RCC 7860 (cell line): ENCODE data around the gene CEL.

Source experiments
- DNase-seq: peaks from one replicate; pipeline ENCODE4 v3.0.0-alpha.2; 2015; ENCODE audit warnings: low spot score
- FAIRE-seq: peaks from 2 replicates; lab custom pipeline; 2012; peaks lifted over from hg19 to GRCh38; lab: Jason Lieb, UNC

CEL gene

GRCh38 chr9:133113949-133114885, 52.4 kb downstream of the CEL start:
- DNase-seq (no peak), FAIRE-seq (no peak)

DNA sequence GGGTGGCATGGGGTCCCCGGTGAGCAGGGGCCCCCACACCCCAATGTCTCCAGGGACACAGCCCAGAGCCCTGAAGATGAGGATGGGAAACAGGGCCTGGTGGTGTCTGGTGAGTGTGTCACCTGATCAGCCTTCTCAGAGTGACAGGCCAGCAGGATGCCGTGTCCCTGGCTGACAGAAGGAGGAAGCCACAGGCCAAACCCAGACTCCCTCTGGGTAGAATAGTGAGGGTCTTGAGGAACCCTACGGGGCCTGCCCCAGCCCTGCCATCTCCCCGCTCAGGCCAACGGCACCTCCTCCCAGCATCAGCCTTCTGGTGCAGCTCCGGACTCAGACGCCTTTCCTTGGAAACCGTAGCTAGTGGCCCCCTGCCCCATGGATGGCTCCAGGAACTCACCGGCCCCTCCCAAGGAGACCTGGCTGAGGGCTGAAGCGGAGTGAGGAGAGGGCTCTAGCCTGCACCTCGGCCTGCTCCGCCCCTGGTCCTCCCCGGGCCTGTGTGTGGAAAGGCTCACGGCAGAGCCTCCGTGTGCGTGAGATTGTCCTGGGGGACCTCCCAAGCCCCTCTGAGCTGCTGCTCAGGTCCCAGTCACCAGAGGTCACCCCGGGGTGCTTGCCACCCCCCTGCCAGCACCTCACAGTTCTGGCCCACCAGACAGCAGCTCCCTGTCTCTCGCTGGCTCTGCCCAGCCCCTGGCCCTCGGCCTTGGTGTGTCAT, 53.3 kb downstream of the CEL start:
- FAIRE-seq (no peak), DNase-seq (no peak)

DNA sequence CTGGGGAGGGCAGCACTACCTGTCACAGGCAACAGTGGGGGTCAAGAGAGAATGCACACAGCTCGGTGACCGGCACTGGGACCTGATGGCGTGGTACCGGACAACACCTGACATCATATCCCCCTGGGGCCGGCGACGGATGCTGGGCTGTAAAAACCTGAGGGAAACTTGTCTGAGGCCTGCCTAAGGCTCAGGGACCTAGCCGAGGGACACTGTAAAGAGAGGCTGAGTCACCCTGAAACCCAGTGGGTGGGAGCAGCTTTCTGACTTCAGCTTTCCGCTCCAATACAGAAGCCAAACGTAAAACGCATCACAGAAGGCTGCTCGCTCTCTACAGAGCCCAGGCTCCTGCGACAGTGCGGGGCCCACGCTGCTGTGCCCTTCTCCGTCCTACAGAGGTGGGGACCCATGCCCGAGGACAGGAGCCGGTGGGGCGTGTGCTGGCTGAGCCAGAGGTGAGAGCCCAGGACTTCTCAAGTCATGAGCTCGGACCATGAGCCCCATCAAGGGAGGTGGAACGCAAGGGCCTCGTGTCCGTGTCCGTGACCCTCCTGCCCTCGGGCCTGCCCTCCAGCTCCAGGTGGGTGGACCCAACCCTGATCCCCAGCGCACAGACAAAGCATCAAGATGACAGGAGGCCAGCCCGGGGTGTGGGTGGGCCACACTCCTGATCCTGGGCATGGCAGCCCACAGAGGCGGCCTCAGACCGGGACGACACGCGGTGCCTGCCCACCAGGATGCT, 54.0 kb downstream of the CEL start:
- no peak for FAIRE-seq
- DNase-seq: peak; percentile 31

DNA sequence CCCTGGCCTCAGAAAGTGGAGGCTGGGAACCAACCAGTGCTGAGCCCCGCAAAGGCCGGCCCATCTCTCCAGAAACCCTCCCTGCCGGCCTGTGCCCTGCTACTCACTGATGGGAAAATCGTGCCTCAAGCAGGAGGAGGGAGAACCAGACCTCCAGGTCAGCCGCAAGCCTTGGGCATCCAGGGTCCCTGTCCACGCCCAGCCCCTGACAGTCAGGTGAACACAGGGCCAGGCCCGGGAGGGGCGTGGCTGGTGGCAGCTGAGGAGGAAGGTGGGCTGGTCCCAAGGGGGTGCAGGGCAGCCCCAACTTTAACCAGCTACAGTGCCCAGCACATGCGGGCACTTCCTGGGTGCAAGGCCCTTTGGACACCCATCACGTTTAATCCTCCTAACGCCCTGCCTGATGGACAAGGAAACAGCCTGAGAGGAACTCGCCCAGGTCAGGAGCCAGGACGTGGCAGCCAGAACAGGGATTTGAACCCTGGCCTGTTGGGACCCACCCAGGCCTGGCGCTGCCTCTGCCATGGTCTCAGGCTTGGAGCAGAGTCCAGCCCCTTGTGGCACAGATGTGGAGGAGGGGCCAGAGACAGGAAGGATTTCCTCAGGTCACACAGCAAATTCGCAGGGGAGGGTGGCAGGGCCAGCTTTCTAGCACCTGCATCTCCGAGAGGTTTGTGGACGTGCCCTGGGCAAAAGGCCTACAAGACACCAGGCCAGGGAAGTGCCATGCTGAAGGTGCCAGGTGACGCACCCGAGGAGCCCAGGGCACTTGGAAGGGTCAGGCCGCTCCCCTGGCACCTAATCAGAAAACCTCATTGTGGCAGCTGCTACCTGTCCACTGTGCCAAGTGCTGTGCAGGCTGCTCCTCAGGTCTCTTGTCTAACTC, 54.8 kb downstream of the CEL start:
- no peak for FAIRE-seq

DNA sequence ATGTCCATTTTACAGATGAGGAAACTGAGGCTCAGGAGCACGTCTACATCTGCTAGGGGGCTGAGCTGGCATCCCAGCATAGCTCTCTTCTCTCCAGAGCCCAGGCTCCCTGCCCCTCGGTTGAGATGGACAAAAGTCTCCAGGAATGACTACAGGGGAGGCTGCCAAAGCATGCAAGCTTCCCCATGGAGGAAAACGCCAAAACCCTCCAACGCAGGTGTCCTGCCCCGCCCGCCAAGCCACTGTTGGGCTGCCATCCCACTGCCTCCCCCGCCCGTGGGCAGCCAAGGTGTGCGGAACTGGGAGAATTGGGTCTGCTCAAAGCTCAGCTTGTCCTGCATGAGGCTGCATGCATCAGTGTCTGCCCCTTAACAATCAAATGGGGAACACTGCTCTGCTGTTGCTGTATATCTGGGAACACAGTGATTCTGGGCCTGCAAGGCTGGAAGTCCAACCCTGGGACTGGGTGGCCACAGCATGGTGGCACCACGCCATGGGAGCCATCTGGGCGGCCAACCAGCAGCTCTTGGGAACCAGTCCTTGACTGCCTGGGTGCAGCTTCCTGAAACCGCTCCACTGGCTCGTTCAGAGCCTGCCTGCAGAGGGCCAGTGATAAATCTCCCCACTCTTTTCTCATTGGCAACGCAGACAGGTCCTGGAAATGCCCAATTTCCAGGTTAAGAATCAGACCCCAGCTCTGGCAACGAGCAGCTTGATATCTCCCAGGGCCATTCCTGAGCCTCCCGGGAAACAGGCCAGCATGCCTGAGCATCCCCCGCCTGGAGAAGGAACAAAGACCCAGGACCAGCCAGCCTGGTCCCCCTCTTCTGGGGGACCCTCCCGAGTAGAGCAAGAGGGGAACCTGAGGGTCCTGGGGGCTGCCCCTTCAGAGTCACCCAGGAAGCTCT, 55.7 kb downstream of the CEL start:
- DNase-seq (no peak), FAIRE-seq (no peak)

More for the DNA sequence above, 54.8 kb downstream of the CEL start:
- DNase-seq: no peak

DNA sequence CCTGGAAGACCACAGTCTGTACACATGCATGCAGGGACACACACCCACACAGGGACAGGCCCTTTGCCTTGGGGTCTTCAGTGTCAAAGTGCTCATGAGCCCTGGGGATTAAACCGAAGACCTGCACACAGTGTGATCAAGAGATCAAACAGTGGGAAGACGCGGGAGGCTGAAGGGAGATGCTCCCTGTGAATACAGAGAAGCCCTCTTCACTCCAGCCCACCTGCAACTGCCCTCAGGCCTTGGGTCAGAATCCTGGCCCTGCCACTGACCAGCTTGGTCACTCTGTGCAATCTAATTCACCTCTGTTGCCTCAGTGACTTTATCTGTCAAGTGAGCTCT, 56.4 kb downstream of the CEL start:
- FAIRE-seq: no peak
- DNase-seq: no peak

DNA sequence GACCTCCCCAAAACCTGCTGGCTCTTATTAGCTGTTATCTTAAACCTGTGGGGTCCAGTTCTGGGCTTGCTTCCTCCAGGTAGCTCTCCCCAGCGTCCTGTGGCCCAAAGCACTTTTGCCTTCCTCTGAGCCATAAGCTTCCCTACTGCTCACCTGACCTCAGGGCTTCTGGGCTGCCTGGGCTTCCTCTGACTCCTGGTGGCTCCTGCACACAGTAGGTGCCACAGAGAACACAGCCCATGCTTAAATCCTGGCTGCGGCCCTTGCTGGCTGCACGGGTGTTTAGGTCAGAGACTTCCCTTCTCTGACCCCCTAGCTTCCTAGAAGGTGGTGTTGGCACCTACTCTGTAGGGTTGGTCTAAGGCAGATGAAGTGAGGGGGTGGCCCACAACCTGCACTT, 56.8 kb downstream of the CEL start:
- DNase-seq: no peak
- no peak for FAIRE-seq

DNA sequence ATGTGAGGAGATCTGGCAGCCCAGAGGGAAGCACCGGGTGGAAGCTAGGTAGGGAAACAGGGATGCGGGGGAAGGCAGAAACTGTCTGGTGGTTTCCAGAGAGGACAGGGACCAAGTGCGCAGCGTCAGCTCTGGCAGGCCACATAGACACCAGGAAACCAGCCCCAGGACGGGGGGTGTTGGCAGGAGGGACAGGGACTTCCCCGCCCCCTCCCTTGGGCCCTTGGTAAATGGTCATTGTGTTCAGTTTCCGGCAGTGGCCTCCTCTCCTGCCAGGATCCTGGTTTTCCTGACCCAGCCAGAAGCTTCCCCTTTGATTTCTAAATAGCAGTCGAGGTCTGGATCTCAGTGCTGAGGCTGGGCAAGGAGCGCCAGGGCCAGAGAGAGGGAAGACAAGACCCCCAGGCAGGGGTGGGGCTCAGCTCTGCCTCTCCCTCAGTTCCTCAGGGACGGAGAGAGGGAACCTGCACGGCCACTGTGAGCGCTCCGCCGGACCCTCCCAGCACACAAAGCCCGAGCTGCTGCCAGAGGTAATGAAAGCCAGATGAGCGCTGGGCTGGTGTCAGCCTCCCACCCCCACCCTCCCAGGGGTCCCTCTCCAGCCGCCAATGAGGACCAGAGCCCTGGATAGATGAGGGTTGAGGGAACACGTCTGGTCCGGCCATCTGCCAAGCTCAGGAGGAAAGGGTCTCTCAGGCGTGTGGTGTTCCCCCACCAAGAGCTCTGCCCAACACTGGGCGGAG, 57.5 kb downstream of the CEL start:
- DNase-seq (no peak), FAIRE-seq (no peak)

DNA sequence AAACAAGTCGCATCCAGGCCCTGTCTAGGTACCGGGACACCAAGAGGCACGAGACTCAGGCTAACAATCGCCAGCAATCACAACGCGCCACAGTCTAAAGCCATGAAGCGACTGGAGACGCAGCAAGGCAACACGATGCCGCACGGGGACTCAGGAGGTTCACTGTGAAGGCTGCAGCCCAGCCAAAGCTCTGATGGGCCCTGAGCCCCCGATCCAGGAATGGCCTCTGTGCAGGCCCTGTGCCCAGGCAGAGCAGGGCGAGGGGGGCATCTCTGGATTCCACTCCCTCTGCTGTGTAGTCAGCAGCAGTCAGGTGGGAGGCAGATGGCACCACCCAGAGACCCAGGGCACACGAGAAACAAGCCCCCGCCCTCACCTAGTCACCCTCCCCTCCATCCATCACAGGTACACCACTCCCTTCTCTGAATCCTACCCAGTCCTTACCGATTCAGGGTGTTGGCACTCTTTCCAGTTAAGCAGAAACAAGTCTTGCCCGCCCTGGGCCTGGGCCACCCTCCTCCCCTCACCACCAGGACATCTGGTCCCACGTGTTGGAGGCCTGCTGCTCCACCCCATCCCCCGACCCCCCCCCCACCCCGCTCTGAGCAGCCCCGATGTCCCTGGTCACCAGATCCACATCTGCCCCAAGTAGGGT, 58.2 kb downstream of the CEL start:
- no peak for FAIRE-seq

DNA sequence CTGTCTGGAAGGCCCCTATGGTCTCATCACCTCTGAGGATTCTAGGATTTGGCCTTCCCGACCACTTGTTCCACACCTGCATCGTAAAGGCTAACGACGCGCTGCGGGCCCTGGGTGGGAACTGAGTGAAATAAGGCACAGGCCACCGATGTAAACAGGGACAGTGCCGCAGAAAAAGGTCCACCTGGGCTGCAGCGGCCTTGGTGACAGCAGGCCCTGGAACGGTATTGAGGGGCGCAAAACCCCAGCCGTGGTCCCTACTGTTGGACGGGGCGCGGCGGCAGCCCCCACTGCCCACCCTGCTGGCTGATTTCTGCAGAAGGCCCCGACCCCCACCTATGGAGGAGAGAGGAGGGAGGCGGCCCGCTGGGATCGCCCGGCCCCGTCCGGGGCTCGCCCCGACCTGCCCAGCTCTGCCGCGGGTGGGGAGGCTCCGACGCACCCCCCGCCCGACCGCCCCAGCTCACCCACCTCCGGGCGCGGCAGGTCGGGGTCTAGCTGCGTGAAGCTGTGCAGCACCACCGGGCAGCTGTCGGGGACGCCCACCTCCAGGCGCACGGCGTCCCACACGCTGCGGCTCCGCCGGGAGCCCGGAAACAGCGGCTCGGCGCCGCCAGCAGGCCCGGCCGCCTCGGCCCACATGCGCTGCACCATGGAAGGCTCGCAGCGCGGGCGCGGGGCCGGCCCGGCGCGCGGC, 58.9 kb downstream of the CEL start:
- no peak for FAIRE-seq
- DNase-seq: no peak

More for the DNA sequence above, 58.2 kb downstream of the CEL start:
- no peak for DNase-seq
